Stimulated activated CD8-positive, alpha-beta memory T cell treated with anti-CD3 and anti-CD28 coated beads, Interleukin-12 subunit alpha, Interleukin-12 subunit beta, amount 100 ng/mL, for 4 hours (primary cell): Measurements from ENCODE around the gene CCNA2.

Source experiments
- DNase-seq: peaks from one replicate; pipeline ENCODE4 v3.0.0-alpha.2; 2020; ENCODE audit warnings: low read depth

Gene CCNA2

DNA sequence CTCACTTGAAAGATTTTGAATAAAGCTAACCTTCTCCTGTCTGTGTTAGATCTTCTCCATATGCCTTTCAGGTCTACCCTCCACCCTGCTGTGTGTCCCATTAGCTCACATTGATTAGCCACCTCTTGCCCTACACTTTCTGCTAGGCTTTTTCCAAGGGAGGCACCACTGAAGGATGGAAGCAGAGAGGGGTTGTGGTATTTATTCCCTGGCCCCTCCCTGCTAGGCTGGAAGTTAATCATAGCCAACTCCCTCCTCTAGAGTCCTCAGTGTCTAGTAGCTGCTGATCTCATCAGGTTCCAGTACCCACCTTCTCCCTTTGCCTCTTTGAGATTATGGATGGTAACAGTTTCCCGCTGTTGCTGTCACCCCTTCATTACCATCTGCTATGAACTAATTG lies 49.8 kb downstream of the CCNA2 start:
- DNase-seq = no peak

DNA sequence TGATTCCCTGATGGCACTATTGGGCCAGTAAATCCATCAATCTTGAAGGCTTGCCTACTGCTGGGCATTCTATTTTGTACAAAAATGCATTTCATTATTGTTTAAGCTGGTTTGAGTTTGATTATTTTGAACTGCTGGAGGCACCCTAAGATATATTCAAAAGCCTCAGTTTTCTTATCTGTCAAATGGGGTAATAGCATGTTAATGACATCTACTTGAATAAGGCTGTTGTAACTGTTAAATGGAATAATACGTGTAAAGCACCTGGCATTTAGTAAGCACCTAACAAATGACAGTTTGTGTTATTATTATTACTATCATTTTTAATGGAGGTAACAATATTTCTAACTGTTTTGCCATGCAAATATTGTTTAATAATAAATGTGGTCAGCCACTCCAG lies 51.8 kb downstream of the CCNA2 start:
- DNase-seq = no peak

DNA sequence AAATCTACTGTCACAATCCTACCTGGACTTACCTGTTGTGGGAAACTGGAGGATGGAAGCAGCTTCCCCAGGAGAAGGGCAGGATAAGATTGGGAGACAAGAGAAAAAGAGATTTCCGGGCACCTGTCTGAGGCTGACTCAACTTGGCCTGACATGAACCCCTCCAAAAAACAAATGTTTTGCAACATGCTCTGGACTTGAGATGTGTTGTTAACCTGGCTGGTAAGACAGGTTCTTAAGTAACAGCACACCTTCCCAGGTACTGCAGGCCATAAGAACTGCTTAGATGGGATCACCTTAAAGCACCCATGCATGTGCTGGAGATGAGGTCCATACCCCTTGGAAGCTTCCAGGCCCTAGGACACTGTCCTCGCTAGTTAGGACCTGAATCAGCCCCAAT lies 54.3 kb downstream of the CCNA2 start:
- DNase-seq = no peak

DNA sequence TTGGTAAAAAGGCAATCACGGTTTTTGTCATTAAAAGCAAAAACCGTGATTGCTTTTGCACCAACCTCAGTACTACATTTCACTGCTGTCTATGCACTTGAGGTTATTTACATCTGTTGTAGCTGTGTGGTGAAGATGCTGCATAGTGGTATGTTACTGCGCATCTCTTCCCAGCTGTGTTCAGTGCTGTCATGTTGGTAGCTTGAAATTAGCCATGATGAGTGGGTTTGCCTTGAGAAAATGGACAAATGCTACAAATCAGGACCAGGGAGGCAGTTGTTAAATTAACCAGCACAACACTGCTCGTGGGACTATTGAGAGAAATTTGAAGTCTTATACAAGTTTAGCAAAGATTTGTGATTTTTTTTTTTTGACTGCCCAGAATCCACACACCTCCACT lies 56.5 kb downstream of the CCNA2 start:
- DNase-seq = no peak
